Measurements from ENCODE around the gene RNASEH2B. TPM values are rescaled to one million over a fixed set of nuclear protein-coding genes. Genes with fewer than 3 reads are reported as not detected.

RNASEH2B gene
- total and polyA plus RNA-seq, 9 of the 15 experiments (the other 6 are each of a cell fraction or from before 2014, with no cell fraction given): 26.3 to 109 (median 62.5) TPM

DNA sequence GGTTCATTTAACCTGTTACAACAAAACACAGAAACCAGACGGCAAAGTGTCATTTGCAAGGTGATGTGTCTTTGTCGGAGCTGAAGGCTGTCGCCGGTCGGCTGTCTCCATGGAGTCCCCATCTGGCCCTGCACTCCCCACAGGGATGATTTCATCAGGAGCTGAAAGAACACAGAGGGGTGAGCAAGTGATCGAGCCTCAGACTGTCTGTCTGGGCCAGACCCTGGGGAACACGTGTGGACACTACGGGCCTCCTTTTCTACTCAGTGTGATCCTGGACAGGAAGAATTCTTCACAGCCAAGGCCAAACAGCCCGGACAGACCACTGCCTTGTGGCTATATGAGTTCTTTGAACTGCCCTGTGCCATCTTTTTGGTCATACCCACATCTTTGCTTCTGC lies 85.1 kb downstream of the RNASEH2B start:
- Histone ChIP-seq H3K36me3 (ENCODE audit: control insufficient read depth, insufficient read depth, low read length) (no peaks in the 10 kb centered on the region), H4K20me1 (replicated peaks; ENCODE audit: control insufficient read depth, insufficient read depth, low read length) (no peaks in the 10 kb centered on the region; the same call in 1 of the 2 replicates), H3K4me3 (no peak overlapping the region), H3K9me3 (replicated peaks; ENCODE audit: control insufficient read depth, insufficient read depth, low read depth, low read length) (no peaks in the 10 kb centered on the region), H3K4me2 (ENCODE audit: insufficient read depth, low read length) (no peak overlapping the region), H3K9me1 (ENCODE audit: control insufficient read depth, insufficient read depth, low read length) (no peaks in the 10 kb centered on the region), H3K27me3 (ENCODE audit: control insufficient read depth in 2 of 2, insufficient read depth in 2 of 2, low read length in 2 of 2) (peaks cover 2 to 11% of the 10 kb centered on the region in 2 experiments; a peak in 3 of 5 replicates), H2AFZ (ENCODE audit: low read depth, low read length) (no peak overlapping the region), H3K79me2 (ENCODE audit: control insufficient read depth, insufficient read depth, low read length) (no peaks in the 10 kb centered on the region), H3K4me1 (replicated peaks in 1 of 2; ENCODE audit: control insufficient read depth in 2 of 2, insufficient read depth in 2 of 2, low read length in 2 of 2) (peaks cover 0 to 13% of the 10 kb centered on the region in 2 experiments; a peak in 2 of 5 replicates), H3K27ac (ENCODE audit: extremely low read depth, low read depth, low read length) (no peak overlapping the region), H3K9ac (ENCODE audit: insufficient read depth in 1 of 2, low read depth in 2 of 2, low read length in 2 of 2) (no peak overlapping the region)
- ChIA-PET POLR2A (interaction anchor here (0.9 kb wide), 1 partner anchor 868 kb away, joined by 3 read pairs; no protein-coding TSS in a partner anchor), CTCF (ENCODE audit: low intra/inter-chr PET ratio) (no interaction called here)
- 22% methylated on average over 9 of the region's 9 CpGs for WGBS (ENCODE audit: insufficient coverage, low coverage, missing lambda C conversion rate)
- in situ Hi-C loops (cut with MboI): no loop called here
- ATAC-seq (no peak), FAIRE-seq (no peak), DNase-seq (ENCODE audit: extremely low read depth in 1 of 4, low spot score in 3 of 4) (no peak)
- no peak for TF ChIP-seq FOSL1 (tag; conservative IDR thresholded peaks at IDR 0.05)
- TF ChIP-seq TRIM28 (IDR thresholded peaks at IDR 0.05): no peak
- no peak for TF ChIP-seq MIER1 (IDR thresholded peaks at IDR 0.05; ENCODE audit: low read depth)
- TF ChIP-seq MTA2 (IDR thresholded peaks at IDR 0.05; ENCODE audit: low read depth): no peak
- TF ChIP-seq BHLHE40 (IDR thresholded peaks at IDR 0.05; ENCODE audit: low read length): no peak
- no peak for TF ChIP-seq ZKSCAN1 (IDR thresholded peaks at IDR 0.05; ENCODE audit: low read depth, low read length)
- no TSS peak for BruUV-seq (replicated peaks)
- intact Hi-C loops (cut with micrococcal nuclease): no loop called here

DNA sequence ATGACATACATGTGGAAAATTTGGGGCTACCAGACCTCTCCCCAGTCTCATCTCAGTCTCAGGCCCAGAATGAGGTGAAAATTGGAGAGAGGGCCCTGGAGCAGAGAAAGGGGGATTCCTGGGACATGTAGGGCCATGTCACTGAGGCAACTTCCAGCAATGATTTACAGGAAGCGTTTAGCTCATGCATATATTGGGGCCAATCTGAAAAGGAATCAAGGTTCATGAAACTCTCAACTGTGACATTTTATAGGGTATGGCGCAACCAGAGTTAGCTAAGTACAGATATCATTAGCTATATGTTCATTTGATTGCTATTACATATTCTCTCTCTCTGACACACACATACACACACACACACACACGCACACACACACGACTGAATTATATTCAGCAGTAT lies 86.3 kb downstream of the RNASEH2B start:
- 14% methylated on average over 4 of the region's 4 CpGs for WGBS (ENCODE audit: insufficient coverage, low coverage, missing lambda C conversion rate)
- in situ Hi-C loops (cut with MboI): no loop called here
- Histone ChIP-seq H3K4me1 (replicated peaks in 1 of 2; ENCODE audit: control insufficient read depth in 2 of 2, insufficient read depth in 2 of 2, low read length in 2 of 2) (peaks cover 0 to 3% of the 10 kb centered on the region in 2 experiments; a peak in 2 of 5 replicates), H3K9me1 (ENCODE audit: control insufficient read depth, insufficient read depth, low read length) (no peaks in the 10 kb centered on the region), H3K36me3 (ENCODE audit: control insufficient read depth, insufficient read depth, low read length) (no peaks in the 10 kb centered on the region), H3K79me2 (ENCODE audit: control insufficient read depth, insufficient read depth, low read length) (no peaks in the 10 kb centered on the region), H2AFZ (ENCODE audit: low read depth, low read length) (no peak overlapping the region), H3K9me3 (replicated peaks; ENCODE audit: control insufficient read depth, insufficient read depth, low read depth, low read length) (no peaks in the 10 kb centered on the region), H4K20me1 (replicated peaks; ENCODE audit: control insufficient read depth, insufficient read depth, low read length) (no peaks in the 10 kb centered on the region; the same call in 1 of the 2 replicates), H3K4me3 (no peak overlapping the region), H3K27me3 (ENCODE audit: control insufficient read depth in 2 of 2, insufficient read depth in 2 of 2, low read length in 2 of 2) (peaks cover 2 to 20% of the 10 kb centered on the region in 2 experiments; a peak in 3 of 5 replicates), H3K9ac (ENCODE audit: insufficient read depth in 1 of 2, low read depth in 2 of 2, low read length in 2 of 2) (no peak overlapping the region), H3K4me2 (ENCODE audit: insufficient read depth, low read length) (no peak overlapping the region), H3K27ac (ENCODE audit: extremely low read depth, low read depth, low read length) (no peak overlapping the region)
- no peak for ATAC-seq
- ChIA-PET CTCF (ENCODE audit: low intra/inter-chr PET ratio) (no interaction called here), POLR2A (no interaction called here)
- DNase-seq (ENCODE audit: extremely low read depth in 1 of 4, low spot score in 3 of 4): no peak
- TF ChIP-seq CEBPB (tag; IDR thresholded peaks at IDR 0.05) (0 out of 2 replicates have a peak, but pooled peaks have one; percentile 15), ELF1 (tag; IDR thresholded peaks at IDR 0.05) (no peak)
- no TSS peak for BruUV-seq (replicated peaks)
- no peak for FAIRE-seq
- intact Hi-C loops (cut with micrococcal nuclease): no loop called here

All from K562 (cell line).